GM18508 (cell line): Measurements from ENCODE around the gene CELF2.
"Not testable (repeated sequence)": the region's sequence is repeated elsewhere in the genome, so short reads cannot be mapped to it uniquely, and the experiment has no call there.

Source experiments
- ATAC-seq: cut with Tn5 transposase; IDR thresholded peaks from one replicate; pipeline ENCODE4 v1.9.1; 2021; ENCODE audit warnings: moderate number of reproducible peaks; ENCODE audit not compliant: insufficient read depth, unreplicated experiment

CELF2 gene

DNA sequence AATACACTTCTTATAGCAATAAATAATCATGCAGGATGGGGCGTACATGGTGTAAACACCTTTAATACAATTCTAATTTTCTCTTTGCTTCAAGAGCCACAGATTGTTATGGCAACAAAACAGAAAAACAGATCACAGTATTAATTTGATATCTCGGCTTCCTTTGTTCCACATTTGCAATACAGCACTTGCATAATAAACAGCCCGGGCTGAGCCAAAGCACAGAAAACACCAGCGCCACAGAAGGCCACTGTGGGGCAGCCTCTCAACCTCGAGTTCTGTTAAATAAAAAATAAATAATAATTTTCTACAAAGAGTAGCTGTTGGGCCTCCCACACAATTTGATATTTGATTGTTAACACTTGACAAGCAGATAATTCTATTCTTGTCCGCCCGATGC is 337.9 kb downstream of the CELF2 start:
- ATAC-seq: no peak

- no peak for ATAC-seq
Measured at GRCh38 chr10:11357439-11357838, 339.8 kb downstream of the CELF2 start.

DNA sequence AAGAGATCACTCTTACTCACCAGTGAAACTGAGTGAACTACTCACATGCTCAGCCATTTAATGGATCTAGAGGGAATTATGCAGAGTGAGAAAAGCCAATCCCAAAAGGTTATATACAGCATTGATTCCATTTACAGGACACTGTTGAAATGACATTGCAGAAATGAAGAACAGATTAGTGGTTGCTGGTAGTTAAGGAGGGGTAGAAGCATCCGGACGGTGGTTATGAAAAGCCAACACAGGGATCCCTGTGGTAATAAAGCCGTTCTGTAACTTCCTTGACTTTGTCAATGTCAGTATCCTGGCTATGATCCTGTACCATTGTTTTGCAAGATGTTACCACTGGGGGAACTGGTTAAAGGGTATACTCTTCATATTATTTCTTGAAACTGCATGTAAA is 340.3 kb downstream of the CELF2 start:
- ATAC-seq: no peak

- ATAC-seq: no peak
Measured at GRCh38 chr10:11358923-11359575, 341.4 kb downstream of the CELF2 start.

DNA sequence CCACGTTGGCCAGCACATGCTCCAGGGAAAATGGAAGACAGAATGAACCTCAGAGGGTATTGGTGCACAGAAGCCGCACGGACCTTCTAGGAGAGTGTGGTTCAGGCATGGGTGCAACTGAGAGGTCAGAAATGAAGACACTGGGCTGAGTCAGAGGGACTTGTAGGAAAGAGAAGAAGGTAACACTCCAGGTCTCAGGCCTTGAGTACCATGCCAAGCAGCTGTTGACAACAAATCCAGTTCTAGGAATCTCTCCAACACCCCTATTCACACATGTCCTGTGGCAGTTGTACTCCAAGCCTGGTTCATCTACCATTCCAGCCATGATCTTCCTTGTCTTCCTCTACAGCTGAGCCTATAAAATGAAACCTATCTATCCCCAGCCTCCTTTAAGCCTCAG is 342.2 kb downstream of the CELF2 start:
- ATAC-seq: no peak

DNA sequence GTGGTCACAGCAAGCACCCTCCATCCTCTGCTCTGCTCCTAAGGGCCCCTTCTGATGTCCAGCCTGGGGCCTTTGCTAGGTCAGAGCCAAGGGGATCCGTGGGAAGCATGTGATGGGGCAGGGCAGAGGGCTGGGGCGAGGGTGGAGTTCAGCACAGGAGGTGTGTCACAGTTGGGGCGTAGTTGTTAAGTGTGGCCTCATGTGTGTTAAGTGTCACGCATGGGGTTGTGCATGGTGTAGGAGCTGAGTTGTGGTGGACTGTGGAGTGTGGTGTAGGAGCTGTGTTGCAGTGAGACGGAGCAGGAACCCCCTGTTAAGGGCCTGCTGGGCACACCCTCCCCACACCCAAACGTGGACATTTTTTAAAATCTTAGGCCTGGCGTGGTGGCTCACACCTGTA is 345.8 kb downstream of the CELF2 start:
- ATAC-seq: no peak

- no peak for ATAC-seq
Measured at GRCh38 chr10:11364241-11364640, 346.6 kb downstream of the CELF2 start.

GRCh38 chr10:11366889-11367288 is 349.2 kb downstream of the CELF2 start:
- not testable (repeated sequence) for ATAC-seq

- no peak for ATAC-seq
Measured at GRCh38 chr10:11367505-11367904, 349.8 kb downstream of the CELF2 start.

GRCh38 chr10:11373717-11374171 is 356.1 kb downstream of the CELF2 start:
- no peak for ATAC-seq

DNA sequence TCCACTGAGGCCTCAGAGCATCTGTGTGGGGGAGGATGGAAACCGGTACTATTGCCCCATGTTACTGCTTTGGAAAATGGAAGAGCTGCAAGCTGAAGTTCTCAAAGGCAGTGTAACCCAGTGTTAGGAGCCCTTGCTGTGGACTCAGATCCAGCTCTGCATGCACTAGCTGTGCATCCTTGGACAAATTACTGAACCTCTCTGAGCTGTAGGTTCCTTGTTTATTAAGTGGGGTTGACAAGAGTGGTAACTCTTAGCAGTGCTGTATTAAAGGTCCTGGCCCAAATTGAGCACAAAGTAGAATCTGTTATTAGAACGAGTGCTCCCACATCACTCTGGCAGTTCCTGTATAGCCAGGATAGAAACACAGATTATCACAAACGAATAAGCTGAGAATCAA is 359.6 kb downstream of the CELF2 start:
- no peak for ATAC-seq

DNA sequence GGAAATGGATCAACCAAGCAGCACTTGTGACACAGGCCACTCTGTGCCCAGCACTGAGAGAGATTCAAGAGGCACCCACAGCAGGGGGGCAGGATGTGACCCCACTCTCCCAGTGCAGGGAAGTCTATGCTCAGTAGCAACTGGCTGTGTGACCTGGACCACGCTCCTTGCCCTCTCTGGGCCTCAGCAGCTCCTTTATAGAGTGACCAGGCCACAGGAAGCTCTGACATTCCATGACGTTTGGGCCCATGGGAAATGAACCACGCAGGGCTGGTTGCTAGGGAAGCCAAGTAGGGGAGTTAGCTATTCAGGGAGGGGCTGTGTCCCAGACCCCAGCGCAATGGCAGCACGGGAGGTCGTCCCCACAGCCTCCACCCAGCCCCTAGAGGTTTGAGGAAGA is 361.2 kb downstream of the CELF2 start:
- ATAC-seq: no peak

DNA sequence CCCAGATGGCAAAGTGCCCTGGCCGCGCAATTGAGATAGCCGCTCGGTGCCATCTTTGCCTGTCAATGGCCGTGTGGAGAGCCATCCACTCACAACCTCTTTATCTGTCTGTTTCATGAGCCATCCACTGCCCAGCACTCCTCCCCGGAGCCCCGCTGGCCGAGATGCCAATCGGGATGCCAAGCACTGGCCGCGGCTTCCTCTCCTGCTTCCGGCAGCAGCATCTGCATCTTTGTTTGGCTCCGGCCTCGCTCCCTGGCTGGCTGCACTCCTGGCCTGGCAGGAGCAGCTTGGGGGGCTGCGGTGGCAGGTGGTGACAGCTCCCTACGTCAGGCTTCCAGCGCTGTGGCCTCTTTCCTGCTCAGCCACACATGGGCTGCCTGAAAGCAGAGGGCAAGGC is 362.1 kb downstream of the CELF2 start:
- ATAC-seq: no peak

DNA sequence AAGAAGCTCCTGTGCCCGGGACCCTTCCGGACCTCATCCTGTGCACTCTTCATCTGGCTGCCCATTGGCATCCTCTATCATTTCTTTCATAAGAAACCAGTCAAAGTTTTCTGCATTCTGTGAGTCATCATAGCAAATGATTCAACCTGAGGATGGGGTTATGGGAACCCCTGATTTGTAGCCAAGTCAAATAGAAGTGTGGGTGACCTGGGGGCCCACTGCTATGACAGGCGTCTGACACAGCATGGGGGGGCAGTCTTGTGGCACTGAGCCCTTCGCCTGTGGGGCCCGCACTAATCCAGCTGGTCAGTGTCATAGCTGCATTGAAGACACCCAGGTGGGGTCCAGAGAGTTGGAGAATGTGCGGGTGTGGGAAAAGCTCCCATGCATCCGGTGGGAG is 363.4 kb downstream of the CELF2 start:
- ATAC-seq: no peak

- ATAC-seq: no peak
Measured at GRCh38 chr10:11381511-11381910, 363.8 kb downstream of the CELF2 start.

DNA sequence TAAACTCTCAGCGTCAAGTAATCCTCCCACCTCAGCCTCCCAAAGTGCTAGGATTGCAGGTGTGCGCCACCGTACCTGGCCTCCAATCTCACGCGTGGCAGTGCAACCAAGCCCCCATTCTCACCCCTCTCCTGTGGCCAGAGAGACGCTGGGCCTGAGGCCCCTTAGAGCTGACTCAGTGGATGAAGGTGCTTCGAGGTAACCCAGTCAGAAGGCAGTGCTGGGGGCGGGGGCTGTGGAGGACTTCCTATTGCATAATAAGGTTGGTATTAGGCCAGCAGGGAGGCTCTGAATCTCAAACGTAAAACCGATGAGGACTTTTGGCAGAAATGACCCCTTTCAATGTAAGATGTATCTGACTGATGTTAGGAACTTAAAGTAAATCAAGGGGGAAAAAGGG is 364.5 kb downstream of the CELF2 start:
- no peak for ATAC-seq

DNA sequence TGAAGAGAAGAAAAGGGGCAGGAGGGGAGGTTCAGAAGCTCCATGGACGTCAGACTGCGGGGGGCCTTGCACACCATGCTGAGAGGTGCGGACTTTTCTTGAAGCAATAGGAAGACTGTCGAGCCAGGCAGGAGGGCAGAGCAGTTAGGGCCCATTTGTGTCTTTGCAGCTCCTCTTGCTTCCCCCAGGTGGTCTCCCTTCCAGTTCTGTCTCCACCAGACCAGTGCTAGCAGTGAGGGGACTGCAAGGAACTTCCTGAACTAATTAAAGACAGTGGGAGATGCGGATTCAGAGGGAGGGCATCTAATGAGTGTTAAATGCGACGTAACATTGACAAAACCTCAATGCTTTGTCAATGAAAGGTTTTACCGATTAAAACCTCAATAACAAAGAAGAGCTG is 368.4 kb downstream of the CELF2 start:
- ATAC-seq: no peak
